CD4-positive, alpha-beta T cell treated with Interferon gamma for 1 hour (primary cell): ENCODE data around the gene NECAP2.
"Not testable (repeated sequence)": the region's sequence is repeated elsewhere in the genome, so short reads cannot be mapped to it uniquely, and the experiment has no call there.

Experiments used
- DNase-seq: peaks from one replicate; pipeline ENCODE4 v3.0.0-alpha.2; 2020

Gene NECAP2

DNA sequence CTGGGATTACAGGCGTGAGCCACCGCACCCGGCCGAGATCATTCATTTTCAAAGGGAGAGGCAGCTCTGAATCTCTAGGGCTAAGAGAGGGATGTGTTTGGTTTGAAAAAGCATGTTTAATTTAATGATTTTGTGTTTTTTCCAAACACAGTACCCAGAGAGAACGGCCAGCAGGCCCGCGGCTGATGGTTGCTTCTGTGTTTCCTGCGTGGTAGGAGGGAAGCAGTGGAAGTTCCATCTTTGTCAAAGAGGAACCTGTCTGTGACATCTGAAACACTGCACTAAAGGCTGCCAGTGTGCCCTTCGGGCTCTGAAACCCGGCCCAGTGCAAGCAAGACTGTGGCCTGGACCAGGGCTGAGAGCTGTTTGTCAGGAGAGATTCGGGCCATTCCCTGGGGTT, 59.9 kb downstream of the NECAP2 start:
- not testable (repeated sequence) for DNase-seq

- DNase-seq = not testable (repeated sequence)
Observed at GRCh38 chr1:16500975-16501374, 60.5 kb downstream of the NECAP2 start.

- DNase-seq = not testable (repeated sequence)
Observed at GRCh38 chr1:16501446-16501845, 60.9 kb downstream of the NECAP2 start.

- no peak for DNase-seq
Observed at GRCh38 chr1:16503494-16503893, 63.0 kb downstream of the NECAP2 start.

DNA sequence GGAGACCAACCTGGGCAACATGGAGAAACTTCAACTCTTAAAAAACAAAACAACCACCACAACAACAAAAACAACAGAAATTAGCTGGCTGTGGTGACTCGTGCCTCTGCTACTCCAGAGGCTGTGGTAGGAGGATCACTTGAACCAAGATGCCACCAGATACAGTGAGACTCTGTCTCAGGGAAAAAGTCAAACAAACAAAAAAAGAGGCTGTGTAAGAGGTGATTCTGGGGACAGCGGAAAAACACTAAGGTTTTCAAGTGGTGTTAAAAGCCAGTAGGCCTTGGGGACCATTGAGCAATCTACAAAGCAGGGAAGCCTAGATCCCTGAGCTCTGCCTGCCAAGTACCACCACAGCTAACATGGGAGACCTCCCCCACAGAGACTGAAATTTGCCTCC, 65.3 kb downstream of the NECAP2 start:
- not testable (repeated sequence) for DNase-seq

GRCh38 chr1:16506364-16507136, 66.0 kb downstream of the NECAP2 start:
- not testable (repeated sequence) for DNase-seq

DNA sequence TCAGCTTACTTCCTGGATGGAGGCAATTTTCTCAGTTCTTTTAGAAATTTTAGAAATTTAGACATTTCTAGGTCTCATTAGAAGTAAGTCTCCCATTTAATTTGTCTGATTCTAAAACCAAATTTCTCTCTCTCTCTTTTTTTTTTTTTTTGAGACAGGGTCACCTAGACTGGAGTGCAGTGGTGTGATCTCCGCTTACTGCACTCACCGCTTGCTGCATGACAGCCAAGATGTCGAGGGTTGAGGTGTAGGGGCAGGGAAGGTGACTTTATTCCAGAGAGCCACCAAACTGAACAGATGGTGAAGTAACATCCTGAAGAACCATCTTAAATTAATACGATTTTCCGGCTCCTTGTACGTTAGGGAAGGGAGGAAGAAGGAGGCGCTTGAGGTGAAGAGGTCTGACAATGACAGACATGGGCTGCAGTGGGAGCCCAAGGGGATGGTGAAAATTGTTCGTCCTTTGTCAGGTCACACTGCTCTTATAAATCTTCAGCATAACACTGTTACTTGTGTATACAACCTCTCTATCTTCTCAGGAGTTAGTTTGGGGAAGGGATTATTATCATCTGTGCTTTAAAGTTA, 68.4 kb downstream of the NECAP2 start:
- not testable (repeated sequence) for DNase-seq
